ENCODE measurements around the gene RYR1.

- TF ChIP-seq CTCF (IDR thresholded peaks at IDR 0.05) (no peak), POLR2A (IDR thresholded peaks at IDR 0.05) (no peak)
Measured at GRCh38 chr19:38421856-38422255, 11.6 kb upstream of the RYR1 start.

All from lower leg skin (tissue), 3 donors.